Stimulated activated CD8-positive, alpha-beta memory T cell treated with anti-CD3 and anti-CD28 coated beads, Interleukin-4, amount 100 ng/mL, for 48 hours (primary cell): Measurements from ENCODE around the gene FBXW4.

ENCODE experiments used
- DNase-seq: peaks from one replicate; pipeline ENCODE4 v3.0.0-alpha.2; 2020

FBXW4 gene

GRCh38 chr10:101578192-101578591, 116.8 kb downstream of the FBXW4 start:
- no peak for DNase-seq

- no peak for DNase-seq
These were observed 117.7 kb downstream of the FBXW4 start for GRCh38 chr10:101577121-101577871.

- no peak for DNase-seq
These were observed 118.6 kb downstream of the FBXW4 start for GRCh38 chr10:101576211-101576863.

GRCh38 chr10:101575580-101576210, 119.3 kb downstream of the FBXW4 start:
- DNase-seq = no peak

- no peak for DNase-seq
These were observed 119.9 kb downstream of the FBXW4 start for GRCh38 chr10:101575091-101575490.

- no peak for DNase-seq
These were observed 120.9 kb downstream of the FBXW4 start for GRCh38 chr10:101573885-101574753.

GRCh38 chr10:101572785-101573184, 122.2 kb downstream of the FBXW4 start:
- no peak for DNase-seq

GRCh38 chr10:101572126-101572525, 122.8 kb downstream of the FBXW4 start:
- DNase-seq = no peak

GRCh38 chr10:101571271-101571925, 123.6 kb downstream of the FBXW4 start:
- no peak for DNase-seq

GRCh38 chr10:101570428-101571270, 124.3 kb downstream of the FBXW4 start:
- no peak for DNase-seq

GRCh38 chr10:101569622-101570427, 125.1 kb downstream of the FBXW4 start:
- DNase-seq = peak; percentile 90

GRCh38 chr10:101569323-101569621, 125.7 kb downstream of the FBXW4 start:
- no peak for DNase-seq

- DNase-seq = no peak
These were observed 126.8 kb downstream of the FBXW4 start for GRCh38 chr10:101568054-101568745.

- no peak for DNase-seq
These were observed 127.6 kb downstream of the FBXW4 start for GRCh38 chr10:101567165-101568006.

- peak; percentile 32 for DNase-seq
These were observed 128.4 kb downstream of the FBXW4 start for GRCh38 chr10:101566333-101567164.

- peak; percentile 16 for DNase-seq
These were observed 129.0 kb downstream of the FBXW4 start for GRCh38 chr10:101565936-101566332.

- DNase-seq = peak; percentile 17
These were observed 129.5 kb downstream of the FBXW4 start for GRCh38 chr10:101565370-101565900.

GRCh38 chr10:101564490-101564991, 130.4 kb downstream of the FBXW4 start:
- DNase-seq = peak; percentile 4
